Measurements from ENCODE around the gene PARD3B. TPM values are rescaled to one million over a fixed set of nuclear protein-coding genes. Genes with fewer than 3 reads are reported as not detected.

PARD3B gene
- total and polyA plus RNA-seq, 2 experiments from 2014 or later: 3.5 to 4.4 TPM

- TF ChIP-seq REST (IDR thresholded peaks at IDR 0.05; ENCODE audit: unreplicated experiment) (no peak), ETS1 (IDR thresholded peaks at IDR 0.05) (no peak)
These were observed 109.4 kb downstream of the PARD3B start (continued) for GRCh38 chr2:204654669-204655068.

- Histone ChIP-seq H3F3A (replicated peaks; ENCODE audit: low read depth) (no peaks in the 10 kb centered on the region), H2AFZ (no peak overlapping the region), H3K27ac (ENCODE audit: low read depth) (no peak overlapping the region), H4K20me1 (replicated peaks; ENCODE audit: insufficient read depth) (no peaks in the 10 kb centered on the region), H3K4me3 (no peak overlapping the region), H3K4me1 (ENCODE audit: insufficient read depth) (no peaks in the 10 kb centered on the region), H3K27me3 (ENCODE audit: insufficient read depth) (no peaks in the 10 kb centered on the region), H3K79me2 (replicated peaks; ENCODE audit: insufficient read depth) (no peaks in the 10 kb centered on the region), H3K4me2 (no peak overlapping the region), H3K9me2 (ENCODE audit: insufficient read depth) (peaks cover 11% of the 10 kb centered on the region), H3K36me3 (ENCODE audit: insufficient read depth) (no peaks in the 10 kb centered on the region)
- Mint-ChIP-seq H3K27ac (no peak overlapping the region), H3K36me3 (ENCODE audit: low read depth) (peaks cover 24% of the 10 kb centered on the region), H3K9me3 (peaks cover 21% of the 10 kb centered on the region), H3K27me3 (ENCODE audit: insufficient read depth, low read depth, poor library complexity) (peaks cover 2% of the 10 kb centered on the region), H3K4me1 (peaks cover 8% of the 10 kb centered on the region; the same call in 1 of the 3 replicates), H3K4me3 (no peak overlapping the region)
- DNase-seq (ENCODE audit: low spot score): no peak
- TF ChIP-seq STAT1 (IDR thresholded peaks at IDR 0.05; ENCODE audit: unreplicated experiment): no peak
- no peak for ATAC-seq
These were observed 109.8 kb downstream of the PARD3B start for GRCh38 chr2:204655101-204655500.

GRCh38 chr2:204655626-204656025 is 110.4 kb downstream of the PARD3B start:
- Mint-ChIP-seq H3K9me3 (peaks cover 18% of the 10 kb centered on the region), H3K36me3 (ENCODE audit: low read depth) (peaks cover 21% of the 10 kb centered on the region), H3K4me1 (peaks cover 8% of the 10 kb centered on the region; the same call in 1 of the 3 replicates), H3K4me3 (no peak overlapping the region), H3K27ac (no peak overlapping the region), H3K27me3 (ENCODE audit: insufficient read depth, low read depth, poor library complexity) (peaks cover 2% of the 10 kb centered on the region)
- H3K9me2 ChIP-seq (ENCODE audit: insufficient read depth): peaks cover 11% of the 10 kb centered on the region
- H3K4me1 ChIP-seq (ENCODE audit: insufficient read depth): no peaks in the 10 kb centered on the region
- no peaks in the 10 kb centered on the region for H3K27me3 ChIP-seq (ENCODE audit: insufficient read depth)
- no peak overlapping the region for H2AFZ ChIP-seq
- no peaks in the 10 kb centered on the region for H3F3A ChIP-seq (replicated peaks; ENCODE audit: low read depth)
- no peak overlapping the region for H3K27ac ChIP-seq (ENCODE audit: low read depth)
- H3K36me3 ChIP-seq (ENCODE audit: insufficient read depth): no peaks in the 10 kb centered on the region
- ATAC-seq (no peak), DNase-seq (ENCODE audit: low spot score) (no peak)
- H3K4me2 ChIP-seq: no peak overlapping the region
- H4K20me1 ChIP-seq (replicated peaks; ENCODE audit: insufficient read depth): no peaks in the 10 kb centered on the region
- H3K79me2 ChIP-seq (replicated peaks; ENCODE audit: insufficient read depth): no peaks in the 10 kb centered on the region
- no peak overlapping the region for H3K4me3 ChIP-seq
- TF ChIP-seq ZNF462 (CRISPR knock-in tag; IDR thresholded peaks at IDR 0.05) (no peak), NANOG (IDR thresholded peaks at IDR 0.05; ENCODE audit: borderline replicate concordance) (no peak), EZH2phosphoT487 (IDR thresholded peaks at IDR 0.05; ENCODE audit: unreplicated experiment) (no peak), POLR2AphosphoS5 (IDR thresholded peaks at IDR 0.05; ENCODE audit: low read depth) (no peak), ZNF114 (CRISPR knock-in tag; IDR thresholded peaks at IDR 0.05) (no peak), ZNF331 (CRISPR knock-in tag; IDR thresholded peaks at IDR 0.05; ENCODE audit: low read depth) (no peak), CREB1 (CRISPR knock-in tag; IDR thresholded peaks at IDR 0.05; ENCODE audit: low read depth) (no peak)
